Measurements from ENCODE around the gene NAGLU. TPM values are rescaled to one million over a fixed set of nuclear protein-coding genes. Genes with fewer than 3 reads are reported as not detected.
"Not testable (repeated sequence)": the region's sequence is repeated elsewhere in the genome, so short reads cannot be mapped to it uniquely, and the experiment has no call there.

NAGLU gene
- total RNA-seq, 1 donor from 2014 or later: 94.7 TPM

DNA sequence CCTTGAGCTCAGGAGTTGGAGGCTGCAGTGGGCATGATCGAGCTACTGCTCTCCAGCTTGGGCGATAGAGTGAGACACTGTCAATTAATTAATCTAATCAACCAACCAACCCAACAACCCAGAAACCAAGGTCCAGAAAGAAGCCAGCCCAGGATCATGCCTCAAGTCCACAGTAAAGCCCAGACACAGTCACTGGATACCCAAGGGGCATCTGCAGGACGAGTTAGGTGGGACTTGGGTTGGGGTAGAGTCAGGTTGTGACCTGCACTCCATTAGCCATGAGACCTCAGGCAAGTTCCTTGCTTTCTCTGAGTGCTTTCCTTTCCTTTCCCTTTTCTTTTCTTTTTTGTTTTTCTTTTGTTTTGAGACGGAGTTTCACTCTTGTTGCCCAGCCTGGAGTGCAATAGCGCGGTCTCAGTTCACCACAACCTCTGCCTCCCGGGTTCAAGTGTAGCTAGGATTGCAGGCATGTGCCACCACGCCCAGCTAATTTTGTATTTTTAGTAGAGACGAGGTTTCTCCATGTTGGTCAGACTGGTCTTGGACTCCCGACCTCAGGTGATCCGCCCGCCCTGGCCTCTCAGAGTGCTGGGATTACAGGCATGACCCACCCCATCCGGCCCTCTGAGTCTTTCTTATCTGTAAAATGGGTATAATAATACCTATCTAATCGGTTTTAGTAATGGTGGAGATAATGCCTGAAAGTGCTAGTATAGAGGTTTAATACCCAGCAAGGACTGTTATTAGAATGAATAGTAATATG lies 13.1 kb downstream of the NAGLU start:
- H3K36me3 ChIP-seq: peaks cover under 1 to 9% of the 10 kb centered on the region in 2 donors
- TF ChIP-seq, protein P1, sequence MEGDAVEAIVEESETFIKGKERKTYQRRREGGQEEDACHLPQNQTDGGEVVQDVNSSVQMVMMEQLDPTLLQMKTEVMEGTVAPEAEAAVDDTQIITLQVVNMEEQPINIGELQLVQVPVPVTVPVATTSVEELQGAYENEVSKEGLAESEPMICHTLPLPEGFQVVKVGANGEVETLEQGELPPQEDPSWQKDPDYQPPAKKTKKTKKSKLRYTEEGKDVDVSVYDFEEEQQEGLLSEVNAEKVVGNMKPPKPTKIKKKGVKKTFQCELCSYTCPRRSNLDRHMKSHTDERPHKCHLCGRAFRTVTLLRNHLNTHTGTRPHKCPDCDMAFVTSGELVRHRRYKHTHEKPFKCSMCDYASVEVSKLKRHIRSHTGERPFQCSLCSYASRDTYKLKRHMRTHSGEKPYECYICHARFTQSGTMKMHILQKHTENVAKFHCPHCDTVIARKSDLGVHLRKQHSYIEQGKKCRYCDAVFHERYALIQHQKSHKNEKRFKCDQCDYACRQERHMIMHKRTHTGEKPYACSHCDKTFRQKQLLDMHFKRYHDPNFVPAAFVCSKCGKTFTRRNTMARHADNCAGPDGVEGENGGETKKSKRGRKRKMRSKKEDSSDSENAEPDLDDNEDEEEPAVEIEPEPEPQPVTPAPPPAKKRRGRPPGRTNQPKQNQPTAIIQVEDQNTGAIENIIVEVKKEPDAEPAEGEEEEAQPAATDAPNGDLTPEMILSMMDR (IDR thresholded peaks at IDR 0.05): no peak
- DNase-seq (ENCODE audit: low spot score in 2 of 2): no peak
- H3K27ac ChIP-seq: no peak overlapping the region
- no peaks in the 10 kb centered on the region for H3K27me3 ChIP-seq
- H3K9me3 ChIP-seq: no peaks in the 10 kb centered on the region
- intact Hi-C loops (cut with DNase I): no loop called here
- H3K4me3 ChIP-seq: no peak overlapping the region
- peaks cover 0 to 10% of the 10 kb centered on the region in 2 donors for H3K4me1 ChIP-seq

DNA sequence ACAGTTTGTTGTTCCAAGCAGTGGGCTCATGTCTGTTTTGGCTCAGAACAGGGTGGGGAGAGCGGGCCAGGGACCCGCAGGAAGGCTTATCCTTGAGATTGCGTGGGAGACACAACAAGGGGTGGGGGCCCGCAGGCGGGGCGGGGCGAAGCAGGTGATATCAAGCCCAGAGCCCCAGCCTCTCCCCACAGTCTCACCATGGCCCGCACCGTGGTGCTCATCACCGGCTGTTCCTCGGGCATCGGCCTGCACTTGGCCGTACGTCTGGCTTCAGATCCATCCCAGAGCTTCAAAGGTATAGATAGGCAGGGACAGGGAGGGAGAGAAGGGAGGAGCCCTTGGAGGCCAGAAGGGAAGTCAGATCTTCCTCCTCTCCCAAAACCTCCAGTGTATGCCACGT lies 16.7 kb downstream of the NAGLU start, which contains the start of gene HSD17B1:
Gene HSD17B1 (plus strand): TSS at position 188 of the 400 bp plus-strand sequence. CDS start 11 bp downstream, at position 199.
- Histone ChIP-seq H3K4me3 (peak within 1 kb of the TSS; percentile 82 to 83), H3K27ac (peak within 1 kb of the TSS; percentile 82 to 91), H3K4me1 (peaks cover 0 to 19% of the 10 kb centered on the region in 2 donors)
- H3K27me3 ChIP-seq; H3K36me3 ChIP-seq; intact Hi-C loops (cut with DNase I); H3K9me3 ChIP-seq; DNase-seq (ENCODE audit: low spot score in 2 of 2): not testable (repeated sequence)

DNA sequence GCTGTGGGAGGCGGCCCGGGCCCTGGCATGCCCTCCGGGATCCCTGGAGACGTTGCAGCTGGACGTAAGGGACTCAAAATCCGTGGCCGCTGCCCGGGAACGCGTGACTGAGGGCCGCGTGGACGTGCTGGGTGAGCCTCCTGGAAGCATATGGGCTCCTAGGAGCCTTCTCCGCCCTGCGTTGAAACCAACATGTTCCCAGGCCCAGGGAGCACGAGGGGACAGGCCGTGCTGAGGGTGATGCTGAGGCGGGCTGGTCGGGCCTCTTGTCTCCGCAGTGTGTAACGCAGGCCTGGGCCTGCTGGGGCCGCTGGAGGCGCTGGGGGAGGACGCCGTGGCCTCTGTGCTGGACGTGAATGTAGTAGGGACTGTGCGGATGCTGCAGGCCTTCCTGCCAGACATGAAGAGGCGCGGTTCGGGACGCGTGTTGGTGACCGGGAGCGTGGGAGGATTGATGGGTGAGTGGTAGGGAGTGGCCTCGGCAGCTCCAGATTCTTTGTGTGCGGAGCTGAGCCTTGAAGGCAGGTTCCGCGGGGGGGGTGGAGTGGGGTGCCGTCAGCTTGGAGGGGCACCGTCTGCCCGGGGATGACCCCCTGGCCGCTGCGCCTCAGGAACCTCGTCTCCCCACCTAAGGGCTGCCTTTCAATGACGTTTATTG lies 17.2 kb downstream of the NAGLU start:
- no peaks in the 10 kb centered on the region for H3K27me3 ChIP-seq
- peaks cover 0 to 4% of the 10 kb centered on the region in 2 donors for H3K36me3 ChIP-seq
- no peak for DNase-seq (ENCODE audit: low spot score in 2 of 2)
- intact Hi-C loops (cut with DNase I): no loop called here
- TF ChIP-seq, protein P1 (IDR thresholded peaks at IDR 0.05): no peak
- H3K9me3 ChIP-seq: no peaks in the 10 kb centered on the region
- H3K4me1 ChIP-seq: peaks cover 0 to 19% of the 10 kb centered on the region in 2 donors
- peak overlapping the region in 1 of 2 donors; percentile 83 for H3K4me3 ChIP-seq
- H3K27ac ChIP-seq: peak overlapping the region; percentile 82 to 91

DNA sequence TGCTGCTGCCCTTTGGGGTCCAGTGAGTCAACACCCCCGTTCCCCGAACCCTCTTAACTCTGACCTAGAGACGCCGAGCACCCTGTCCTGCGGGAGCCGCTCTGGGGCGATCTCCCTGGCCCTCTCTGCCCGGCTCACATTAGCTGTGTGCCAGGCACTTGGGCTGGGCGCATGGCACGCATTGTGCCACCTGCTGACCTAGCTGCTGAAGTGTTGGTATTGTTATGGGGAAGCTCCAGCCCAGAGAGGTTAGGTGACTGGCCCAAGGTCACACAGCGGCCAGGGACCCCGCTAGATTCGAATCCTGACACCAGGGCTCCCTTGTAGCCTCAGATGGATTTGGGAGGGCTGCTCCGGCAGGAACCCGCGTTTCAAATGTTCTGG lies 17.8 kb downstream of the NAGLU start:
- Histone ChIP-seq H3K27me3 (no peaks in the 10 kb centered on the region), H3K27ac (peak overlapping the region; percentile 82 to 91), H3K4me1 (peaks cover 0 to 19% of the 10 kb centered on the region in 2 donors), H3K9me3 (no peaks in the 10 kb centered on the region), H3K4me3 (peak overlapping the region; percentile 82 to 83), H3K36me3 (peaks cover 0 to 4% of the 10 kb centered on the region in 2 donors)
- intact Hi-C loops (cut with DNase I): loop anchor here (2.0 kb wide), 2 partner anchors 17 to 23 kb away; partner anchors contain the start of genes NAGLU and PSMC3IP
- DNase-seq (ENCODE audit: low spot score in 2 of 2): no peak
- TF ChIP-seq, protein P1 (IDR thresholded peaks at IDR 0.05): no peak

DNA sequence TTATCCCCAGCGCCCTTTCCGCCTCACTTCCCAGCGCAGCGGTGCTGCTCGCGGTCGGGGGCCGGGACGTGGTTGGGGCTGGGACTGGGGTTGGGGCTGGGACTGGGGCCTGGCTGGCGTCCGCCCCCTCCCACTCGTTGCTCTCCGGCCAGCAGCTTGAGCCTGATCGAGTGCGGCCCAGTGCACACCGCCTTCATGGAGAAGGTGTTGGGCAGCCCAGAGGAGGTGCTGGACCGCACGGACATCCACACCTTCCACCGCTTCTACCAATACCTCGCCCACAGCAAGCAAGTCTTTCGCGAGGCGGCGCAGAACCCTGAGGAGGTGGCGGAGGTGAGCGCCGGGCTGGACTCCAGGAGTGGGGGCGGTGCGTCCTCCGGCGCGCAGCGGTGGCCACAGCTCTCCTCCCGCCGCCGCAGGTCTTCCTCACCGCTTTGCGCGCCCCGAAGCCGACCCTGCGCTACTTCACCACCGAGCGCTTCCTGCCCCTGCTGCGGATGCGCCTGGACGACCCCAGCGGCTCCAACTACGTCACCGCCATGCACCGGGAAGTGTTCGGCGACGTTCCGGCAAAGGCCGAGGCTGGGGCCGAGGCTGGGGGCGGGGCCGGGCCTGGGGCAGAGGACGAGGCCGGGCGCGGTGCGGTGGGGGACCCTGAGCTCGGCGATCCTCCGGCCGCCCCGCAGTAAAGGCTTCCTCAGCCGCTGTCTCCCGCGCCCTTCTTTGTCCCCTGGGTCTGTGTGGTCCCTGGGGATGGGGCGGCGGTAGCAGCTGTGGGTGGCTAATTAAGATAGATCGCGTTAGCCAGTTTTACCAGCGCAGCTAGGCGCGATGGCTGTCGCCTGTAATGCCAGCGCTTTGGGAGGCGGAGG lies 18.4 kb downstream of the NAGLU start:
- intact Hi-C loops (cut with DNase I): loop anchor here (2.0 kb wide), 2 partner anchors 18 to 22 kb away; partner anchors contain the start of genes NAGLU and PSMC3IP
- peak overlapping the region; percentile 82 to 91 for H3K27ac ChIP-seq

More for the DNA sequence above, 18.4 kb downstream of the NAGLU start:
- DNase-seq (ENCODE audit: low spot score in 2 of 2): peak in 1 of 2 donors; percentile 93
- Histone ChIP-seq H3K36me3 (peaks cover 0 to 4% of the 10 kb centered on the region in 2 donors), H3K9me3 (no peaks in the 10 kb centered on the region), H3K4me3 (peak overlapping the region; percentile 82 to 83), H3K4me1 (peaks cover 0 to 19% of the 10 kb centered on the region in 2 donors), H3K27me3 (no peaks in the 10 kb centered on the region)
- TF ChIP-seq, protein P1 (IDR thresholded peaks at IDR 0.05): no peak
